Fibroblast of skin of back (primary cell): Measurements from ENCODE around the gene PCBP3.
"Not testable (repeated sequence)": the region's sequence is repeated elsewhere in the genome, so short reads cannot be mapped to it uniquely, and the experiment has no call there.

Experiments
- DNase-seq: peaks from one replicate; pipeline ENCODE4 v3.0.0-alpha.2; 2013

The PCBP3 gene

DNA sequence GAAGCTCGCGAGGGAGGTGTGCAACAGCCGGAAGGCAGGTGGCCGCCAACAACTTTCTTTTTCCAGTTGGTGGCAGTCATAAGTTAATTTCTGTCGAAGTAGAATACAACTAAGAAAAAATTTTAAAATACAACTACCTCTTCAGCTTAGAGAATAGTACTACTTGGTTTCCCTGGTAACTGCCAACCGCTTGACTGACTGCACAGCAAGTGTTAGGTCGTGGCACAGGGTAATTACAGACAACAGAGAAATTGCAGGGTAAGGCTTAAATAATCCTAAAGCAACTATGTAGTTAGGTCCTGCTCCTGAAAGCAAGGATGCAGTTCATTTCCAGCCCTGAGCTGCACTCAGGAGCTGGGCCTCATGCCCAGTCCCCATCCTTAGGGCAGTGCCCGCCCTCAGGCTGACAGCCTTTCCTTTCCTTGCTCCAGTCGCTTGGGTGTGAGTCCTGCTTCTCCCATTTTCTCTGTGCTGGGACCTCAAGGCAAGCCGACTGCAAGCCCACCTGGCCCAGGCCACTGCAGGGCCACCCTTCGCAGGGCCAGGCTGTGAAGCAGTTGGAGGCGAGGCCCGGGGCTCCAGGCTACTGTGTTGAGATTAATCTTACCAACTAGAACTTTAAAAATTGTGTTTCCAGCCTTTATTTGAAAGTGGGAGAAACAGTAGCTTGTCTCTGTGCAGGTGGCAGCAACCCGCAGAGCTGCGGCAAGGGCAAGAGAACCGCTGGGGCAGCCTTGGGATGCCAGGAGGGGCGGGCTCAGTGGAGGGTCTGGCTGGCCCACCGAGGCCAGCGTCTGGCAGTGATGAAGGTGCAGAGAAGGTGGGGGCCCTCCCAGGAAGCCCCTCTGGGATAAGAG is 148.3 kb downstream of the PCBP3 start:
- DNase-seq = no peak

DNA sequence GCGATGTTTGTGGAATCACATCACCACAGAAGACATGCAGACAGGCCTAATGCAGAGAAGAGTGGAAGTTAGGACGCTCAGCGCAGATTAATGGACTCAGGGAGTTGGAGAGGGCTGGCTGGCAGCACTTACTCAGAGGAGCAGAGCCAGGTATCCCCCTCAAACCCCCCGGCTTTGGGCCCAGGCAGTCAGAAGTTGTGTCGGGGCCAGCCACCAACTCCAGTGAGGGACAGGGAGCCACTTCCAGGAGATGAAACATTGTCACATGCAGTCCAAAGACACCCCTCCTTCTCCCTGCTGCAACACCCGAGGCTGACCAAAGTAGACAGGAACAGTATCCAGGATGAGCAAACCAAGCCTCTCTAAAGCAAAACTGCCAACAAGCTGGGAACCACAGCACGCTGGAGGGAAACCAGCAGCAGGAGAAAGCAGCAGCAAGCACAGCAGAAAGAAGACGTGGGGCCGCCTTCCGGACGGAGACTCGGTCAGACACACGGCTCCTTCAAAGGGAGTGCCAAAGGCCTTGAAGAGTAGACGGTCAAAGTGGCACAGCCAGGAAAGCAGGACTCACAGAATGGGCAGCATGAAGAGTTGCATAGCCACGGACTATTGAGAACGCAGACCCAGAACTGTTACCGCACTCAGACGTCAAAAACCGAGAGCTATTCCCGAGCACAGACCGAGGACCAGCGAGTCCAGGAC is 149.3 kb downstream of the PCBP3 start:
- no peak for DNase-seq

DNA sequence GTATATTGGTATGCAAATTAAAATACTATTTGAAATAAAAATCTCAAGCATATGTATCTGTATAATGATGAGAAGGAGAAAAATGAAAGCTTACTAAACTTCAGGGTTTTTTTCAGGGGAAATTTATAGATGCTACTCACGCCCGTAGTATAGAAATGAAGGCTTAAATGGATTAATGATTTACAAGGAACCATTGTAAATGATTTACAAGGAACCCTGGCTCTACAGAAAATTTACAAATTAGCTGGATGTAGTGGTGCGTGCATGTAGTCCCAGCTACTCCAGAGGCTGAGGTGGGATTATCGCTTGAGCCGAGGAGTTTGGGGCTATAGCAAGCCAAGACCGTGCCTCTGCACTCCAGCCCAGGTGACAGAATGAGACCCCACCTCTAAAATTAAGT is 150.5 kb downstream of the PCBP3 start:
- no peak for DNase-seq

GRCh38 chr21:45796003-45796402 is 152.5 kb downstream of the PCBP3 start:
- DNase-seq = no peak

DNA sequence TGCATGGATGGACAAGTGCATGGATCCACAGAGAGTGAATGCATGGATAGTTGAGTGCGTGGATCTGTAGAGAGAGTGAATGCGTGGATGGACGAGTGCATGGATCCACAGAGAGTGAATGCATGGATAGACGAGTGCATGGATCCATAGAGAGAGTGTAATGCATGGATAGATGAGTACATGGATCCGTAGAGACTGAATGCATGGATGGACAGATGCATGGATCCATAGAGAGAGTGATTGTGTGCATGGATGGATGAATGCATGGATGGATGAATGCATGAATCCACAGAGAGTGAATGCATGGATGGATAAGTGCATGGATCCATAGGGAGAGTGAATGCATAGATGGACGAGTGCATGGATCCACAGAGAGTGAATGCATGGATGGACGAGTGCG is 153.8 kb downstream of the PCBP3 start:
- DNase-seq = no peak

- no peak for DNase-seq
Observed at GRCh38 chr21:45799765-45800338, 156.3 kb downstream of the PCBP3 start.

- DNase-seq = no peak
Observed at GRCh38 chr21:45800339-45801080, 157.0 kb downstream of the PCBP3 start.

- DNase-seq = no peak
Observed at GRCh38 chr21:45801129-45801964, 157.8 kb downstream of the PCBP3 start.

DNA sequence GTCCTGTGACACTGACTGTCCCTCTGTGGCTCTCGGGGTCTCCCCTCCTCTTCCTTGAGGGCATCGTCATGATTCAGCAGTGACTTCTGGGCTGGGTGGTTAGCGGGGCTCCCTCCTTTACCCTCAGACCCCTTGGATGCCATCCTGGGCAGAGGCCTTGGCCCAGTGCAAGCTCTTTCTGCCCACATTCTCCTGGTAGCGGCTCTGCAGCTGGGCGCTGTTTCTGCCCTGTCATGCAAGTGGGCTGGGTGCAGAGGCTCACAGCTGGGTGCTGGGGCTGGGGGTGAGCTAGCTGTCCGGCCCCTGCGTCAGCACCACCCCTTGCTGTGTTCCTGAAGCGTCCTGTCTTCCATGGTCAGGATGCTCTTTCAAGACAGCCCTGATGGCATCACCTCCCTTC is 158.5 kb downstream of the PCBP3 start:
- no peak for DNase-seq

GRCh38 chr21:45802425-45802824 is 158.9 kb downstream of the PCBP3 start:
- DNase-seq = no peak

DNA sequence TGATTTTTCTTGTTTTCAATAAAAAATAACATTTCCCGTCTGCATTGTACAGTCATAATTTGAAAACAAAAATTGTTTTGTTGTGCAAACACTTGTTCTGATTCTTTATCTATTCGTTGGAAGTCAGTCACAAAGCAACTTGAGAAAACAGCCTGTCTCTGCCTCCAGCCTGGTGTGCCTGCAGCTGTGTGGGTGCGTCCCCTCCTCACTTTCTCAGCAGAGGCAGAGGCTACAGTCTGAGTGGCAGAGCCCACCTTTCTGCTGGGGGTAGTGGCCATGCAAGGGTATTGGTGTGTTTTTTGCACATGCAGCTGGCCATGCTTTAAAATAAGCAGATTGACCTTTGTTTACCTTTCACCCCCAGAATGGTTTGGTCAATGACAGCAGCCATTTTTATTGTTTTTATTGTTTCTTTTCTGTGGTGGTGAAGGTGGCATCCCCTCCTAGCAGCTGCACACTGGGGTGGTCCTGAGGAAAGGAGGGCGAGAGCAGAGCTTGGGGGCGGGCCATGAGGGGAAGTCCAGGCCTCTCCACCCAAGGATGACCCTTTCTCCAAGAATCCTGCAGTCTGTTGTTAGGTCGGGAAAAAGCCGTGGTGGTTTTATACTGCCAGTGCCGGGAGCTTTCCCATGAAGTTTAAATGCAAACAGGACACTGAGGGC is 159.6 kb downstream of the PCBP3 start:
- no peak for DNase-seq

DNA sequence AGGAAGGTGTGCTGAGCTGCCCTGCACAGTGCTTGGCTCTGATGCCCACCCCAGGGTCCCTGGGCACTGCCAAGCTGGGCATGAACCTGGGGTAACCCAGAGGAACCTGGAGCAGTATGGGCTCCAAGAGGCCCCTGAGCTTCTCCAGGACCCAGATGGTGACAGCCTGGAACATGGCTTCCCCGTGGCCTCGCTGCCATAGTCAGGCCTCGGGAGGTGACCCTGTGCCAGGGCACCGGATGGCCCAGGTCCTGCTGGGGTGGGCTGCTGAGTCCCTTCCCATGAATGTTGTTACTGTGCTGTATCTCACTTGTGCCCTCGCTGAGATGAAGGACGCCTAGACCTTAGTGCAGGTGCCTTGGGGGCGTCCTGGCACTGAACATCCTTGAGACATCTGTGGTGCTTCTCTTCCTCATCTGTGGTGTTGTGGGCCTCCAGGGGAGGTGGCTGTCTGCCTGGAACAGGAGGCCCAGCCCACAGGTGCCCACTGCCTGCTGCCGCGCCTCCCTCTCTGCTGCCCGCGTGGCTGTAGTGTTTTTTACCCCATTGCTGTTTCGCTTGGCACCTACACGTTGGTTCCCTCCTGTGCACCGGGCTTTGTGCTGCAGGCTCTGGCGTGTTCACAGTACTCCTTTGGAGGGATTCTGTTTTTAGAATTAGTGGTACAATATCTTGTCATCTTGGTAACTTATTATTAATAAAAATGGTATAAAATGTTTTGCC is 160.3 kb downstream of the PCBP3 start:
- DNase-seq = no peak

DNA sequence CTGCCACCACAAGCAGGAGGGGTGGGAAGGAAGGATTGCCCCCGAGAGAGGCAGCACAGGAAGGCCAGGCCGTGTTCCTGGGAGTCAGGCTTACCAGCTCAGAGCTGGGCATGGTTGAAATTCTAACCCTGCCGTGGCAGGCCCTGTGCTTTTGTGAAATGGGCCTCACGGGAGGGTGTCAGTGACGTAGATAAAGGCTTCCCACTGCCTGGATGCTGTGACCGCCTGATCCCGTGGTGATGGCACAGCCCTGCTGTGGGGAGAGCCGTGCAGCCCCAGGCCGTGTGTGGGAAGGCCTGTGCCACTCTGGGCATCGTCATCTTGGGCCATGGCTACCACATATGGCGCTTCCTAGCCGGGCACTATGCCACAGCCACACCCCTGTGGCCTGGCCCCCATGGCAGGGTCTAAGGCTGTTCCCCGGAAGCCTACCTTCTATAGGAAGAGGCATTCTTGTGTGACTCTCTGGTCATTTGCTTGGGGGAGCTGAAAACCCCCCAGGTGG is 161.3 kb downstream of the PCBP3 start:
- DNase-seq = no peak

GRCh38 chr21:45805321-45805720 is 161.8 kb downstream of the PCBP3 start:
- DNase-seq = no peak

- DNase-seq = no peak
Observed at GRCh38 chr21:45806042-45806441, 162.5 kb downstream of the PCBP3 start.

DNA sequence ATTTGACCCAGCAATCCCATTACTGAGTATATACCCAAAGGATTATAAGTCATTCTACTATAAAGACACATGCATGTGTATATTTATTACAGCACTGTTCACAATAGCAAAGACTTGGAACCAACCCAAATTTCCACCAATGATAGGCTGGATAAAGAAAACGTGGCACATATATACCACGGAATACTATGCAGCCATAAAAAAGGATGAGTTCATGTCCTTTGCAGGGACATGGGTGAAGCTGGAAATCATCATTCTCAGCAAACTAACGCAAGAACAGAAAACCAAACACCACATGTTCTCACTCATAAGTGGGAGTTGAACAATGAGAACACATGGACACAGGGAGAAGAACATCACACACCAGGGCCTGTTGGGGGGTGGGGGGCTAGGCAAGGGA is 165.1 kb downstream of the PCBP3 start:
- DNase-seq = not testable (repeated sequence)

- DNase-seq = no peak
Observed at GRCh38 chr21:45809421-45809820, 165.9 kb downstream of the PCBP3 start.

DNA sequence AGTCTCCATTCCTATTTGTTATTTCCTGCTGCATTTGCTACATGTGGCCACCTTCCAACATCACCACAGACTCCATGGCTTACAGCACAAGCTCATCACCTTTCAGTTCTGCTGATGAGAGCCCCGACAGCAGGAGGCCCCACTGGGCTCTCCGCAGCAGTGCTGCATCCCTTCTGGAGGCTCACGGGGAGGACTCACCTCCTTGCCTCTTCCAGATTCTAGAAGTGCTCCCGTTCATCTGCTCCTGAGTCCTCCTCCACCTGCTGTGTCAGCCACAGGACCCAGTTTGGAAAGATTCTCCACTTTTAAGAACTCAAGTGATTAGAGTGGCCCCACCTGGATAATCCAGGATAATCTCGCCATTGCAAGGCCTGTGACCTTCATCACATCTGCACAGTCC is 167.6 kb downstream of the PCBP3 start:
- no peak for DNase-seq

DNA sequence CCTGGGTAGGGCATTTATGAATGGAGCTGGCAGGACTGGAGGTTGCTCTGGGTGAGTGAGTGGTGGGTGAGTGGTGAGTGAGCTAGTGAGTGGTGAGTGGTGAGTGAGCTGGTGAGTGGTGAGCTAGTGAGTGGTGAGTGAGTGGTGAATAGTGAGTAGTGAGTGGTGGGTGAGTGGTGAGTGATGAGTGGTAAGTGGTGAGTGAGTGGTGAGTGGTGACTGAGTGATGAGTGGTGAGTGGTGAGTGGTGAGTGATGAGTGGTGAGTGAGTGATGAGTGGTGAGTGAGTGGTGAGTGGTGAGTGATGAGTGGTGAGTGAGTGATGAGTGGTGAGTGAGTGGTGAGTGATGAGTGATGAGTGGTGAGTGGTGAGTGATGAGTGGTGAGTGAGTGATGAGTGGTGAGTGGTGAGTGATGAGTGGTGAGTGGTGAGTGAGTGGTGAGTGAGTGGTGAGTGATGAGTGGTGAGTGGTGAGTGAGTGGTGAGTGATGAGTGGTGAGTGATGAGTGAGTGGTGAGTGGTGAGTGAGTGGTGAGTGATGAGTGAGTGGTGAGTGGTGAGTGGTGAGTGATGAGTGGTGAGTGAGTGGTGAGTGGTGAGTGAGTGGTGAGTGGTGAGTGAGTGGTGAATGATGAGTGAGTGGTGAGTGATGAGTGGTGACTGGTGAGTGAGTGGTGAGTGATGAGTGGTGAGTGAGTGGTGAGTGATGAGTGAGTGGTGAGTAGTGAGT is 170.8 kb downstream of the PCBP3 start:
- not testable (repeated sequence) for DNase-seq

GRCh38 chr21:45815781-45816180 is 172.3 kb downstream of the PCBP3 start:
- not testable (repeated sequence) for DNase-seq
